Upper lobe of left lung (tissue), 4 donors: Measurements from ENCODE around the gene RAB9B.

ENCODE experiments used
- CTCF ChIP-seq, 6 experiments: fragments of 450-650 bp in 4 of 6; fragments of 200-600 bp in 2 of 6; sonication (generic) in 2 of 6; IDR thresholded peaks; one replicate each; pipeline ENCODE4 v1.5.1; 2016 to 2019; ENCODE audit warnings: antibody characterized with exemption in 6 of 6
- EP300 ChIP-seq, 4 donors: sonication (generic); formaldehyde crosslinking; IDR thresholded peaks; one replicate each; pipeline ENCODE4 v1.5.1; 2017; ENCODE audit warnings: antibody characterized with exemption in 4 of 4, control low read depth in 2 of 4
- POLR2A ChIP-seq, 4 donors: fragments of 450-650 bp; IDR thresholded peaks; one replicate each; pipeline ENCODE4 v1.5.1; 2016 to 2017; ENCODE audit warnings: antibody characterized with exemption in 4 of 4, mild to moderate bottlenecking in 2 of 4
- POLR2AphosphoS5 ChIP-seq, 2 donors: sonication (generic); formaldehyde crosslinking; IDR thresholded peaks; one replicate each; pipeline ENCODE4 v1.5.1; 2017; ENCODE audit warnings: antibody characterized with exemption in 2 of 2

DNA sequence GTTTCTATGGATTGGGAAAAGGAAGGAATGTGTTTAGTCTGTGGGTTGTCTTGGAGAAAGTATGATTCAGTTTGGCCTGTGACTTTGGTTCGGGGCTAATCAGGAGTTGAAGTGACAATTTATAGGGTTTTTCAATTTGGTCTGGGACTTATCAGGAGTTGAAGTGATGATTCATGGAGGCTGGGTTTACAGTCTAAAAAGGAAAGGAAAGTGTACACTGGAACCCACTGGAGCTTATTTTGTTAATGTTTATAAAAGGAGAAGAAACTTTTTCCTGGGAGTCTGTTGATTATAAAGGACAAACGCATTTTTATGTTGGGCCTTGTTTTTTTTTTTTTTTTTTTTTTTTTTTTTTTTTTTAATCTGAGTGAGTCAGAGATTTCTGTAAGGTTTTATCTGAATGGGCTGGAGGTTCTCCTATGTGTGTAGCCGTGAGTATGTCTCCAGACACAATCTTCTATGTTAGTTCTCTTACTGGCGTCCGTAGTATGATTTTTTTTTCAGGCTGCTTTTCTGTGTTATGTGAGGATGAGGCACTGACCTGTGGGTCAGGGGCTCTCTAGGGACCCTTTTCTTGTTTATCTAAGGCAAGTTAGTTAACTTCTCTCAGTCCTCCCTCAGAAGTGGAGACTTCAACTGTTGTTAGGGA is 33.0 kb upstream of the RAB9B start:
- TF ChIP-seq POLR2AphosphoS5 (IDR thresholded peaks at IDR 0.05) (no peak), CTCF (IDR thresholded peaks at IDR 0.05) (no peak), EP300 (IDR thresholded peaks at IDR 0.05) (no peak), POLR2A (IDR thresholded peaks at IDR 0.05) (no peak)
